ENCODE measurements around the gene MYH9. TPM values are rescaled to one million over a fixed set of nuclear protein-coding genes. Genes with fewer than 3 reads are reported as not detected.
"Not testable (repeated sequence)": the region's sequence is repeated elsewhere in the genome, so short reads cannot be mapped to it uniquely, and the experiment has no call there.

Gene MYH9
- total and polyA plus RNA-seq, 4 donors: 184 to 667 (median 332) TPM

DNA sequence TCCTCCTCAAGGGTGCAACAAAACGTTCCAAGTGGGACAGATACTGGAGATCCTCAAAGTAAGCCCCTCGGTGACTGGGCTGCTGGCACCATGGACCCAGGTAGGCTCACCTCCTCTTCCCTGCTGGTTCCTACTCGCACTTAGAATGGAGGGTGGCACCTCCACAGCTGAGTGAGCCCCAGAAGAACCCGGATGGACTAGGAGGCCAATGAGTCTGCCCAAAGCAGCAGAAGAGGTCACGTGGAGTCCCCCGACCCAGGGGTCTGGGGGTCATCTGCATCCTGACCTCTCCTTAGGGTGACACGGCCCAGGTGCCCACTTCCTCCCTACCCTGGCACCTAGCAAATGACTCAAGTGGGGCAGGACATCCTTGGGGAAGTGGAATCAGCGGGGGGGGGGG, 130.5 kb downstream of the MYH9 start:
- H3K9ac ChIP-seq (ENCODE audit: insufficient read depth in 1 of 2, low read length in 2 of 2): no peak overlapping the region
- no peak overlapping the region for H3K27ac ChIP-seq (ENCODE audit: low read depth in 1 of 2, low read length in 1 of 2)
- no peaks in the 10 kb centered on the region for H3K27me3 ChIP-seq (ENCODE audit: control insufficient read depth in 3 of 3, insufficient read depth in 3 of 3, low read length in 2 of 3)
- peaks cover 0 to 18% (median 0%) of the 10 kb centered on the region in 4 donors for H3K36me3 ChIP-seq (ENCODE audit: control insufficient read depth in 4 of 4, insufficient read depth in 4 of 4, low read length in 4 of 4)
- H3K4me1 ChIP-seq (ENCODE audit: control insufficient read depth in 5 of 5, insufficient read depth in 5 of 5, low read length in 5 of 5): peaks cover 3 to 36% (median 20%) of the 10 kb centered on the region in 5 donors
- 74 to 82% methylated on average over 7 to 8 of the region's 8 CpGs for WGBS, 2 donors
- ATAC-seq (ENCODE audit: insufficient read depth, low FRiP score) (no peak), DNase-seq (no peak)
- H3K4me3 ChIP-seq: no peak overlapping the region
- no peak for TF ChIP-seq CTCF (IDR thresholded peaks at IDR 0.05; ENCODE audit: control extremely low read depth, extremely low read depth)
- H3K9me3 ChIP-seq (ENCODE audit: control insufficient read depth in 4 of 4, insufficient read depth in 3 of 4, low read length in 3 of 4): no peaks in the 10 kb centered on the region

DNA sequence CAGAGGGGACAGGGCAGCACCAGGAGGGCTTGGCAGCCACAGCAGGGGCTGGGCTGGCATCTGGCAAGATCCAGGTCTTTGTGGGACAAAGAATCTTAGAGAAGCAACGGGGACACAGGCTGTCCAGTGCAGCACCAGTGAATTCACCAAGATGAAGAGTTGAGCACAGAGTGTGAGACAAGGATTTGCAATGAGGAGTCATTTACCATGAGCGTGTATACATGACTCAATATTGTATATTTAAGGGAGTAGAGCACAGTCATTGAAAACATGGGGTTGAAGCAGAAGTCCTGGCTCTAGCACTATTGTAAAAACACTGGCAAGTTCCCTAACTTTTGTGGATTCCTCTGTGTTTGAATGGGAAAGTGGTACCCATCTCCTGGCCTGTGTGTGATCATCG, 131.3 kb downstream of the MYH9 start:
- ATAC-seq (ENCODE audit: insufficient read depth, low FRiP score) (no peak), DNase-seq (no peak)
- no peak overlapping the region for H3K4me3 ChIP-seq
- peak overlapping the region; percentile 10 to 13 for H3K27ac ChIP-seq (ENCODE audit: low read depth in 1 of 2, low read length in 1 of 2)
- TF ChIP-seq CTCF (IDR thresholded peaks at IDR 0.05; ENCODE audit: control extremely low read depth, extremely low read depth): no peak
- H3K36me3 ChIP-seq (ENCODE audit: control insufficient read depth in 4 of 4, insufficient read depth in 4 of 4, low read length in 4 of 4): peaks cover 0 to 12% (median 0%) of the 10 kb centered on the region in 4 donors
- H3K9me3 ChIP-seq (ENCODE audit: control insufficient read depth in 4 of 4, insufficient read depth in 3 of 4, low read length in 3 of 4): no peaks in the 10 kb centered on the region
- no peaks in the 10 kb centered on the region for H3K27me3 ChIP-seq (ENCODE audit: control insufficient read depth in 3 of 3, insufficient read depth in 3 of 3, low read length in 2 of 3)
- H3K4me1 ChIP-seq (ENCODE audit: control insufficient read depth in 5 of 5, insufficient read depth in 5 of 5, low read length in 5 of 5): peaks cover 3 to 36% (median 18%) of the 10 kb centered on the region in 5 donors
- H3K9ac ChIP-seq (ENCODE audit: insufficient read depth in 1 of 2, low read length in 2 of 2): no peak overlapping the region
- WGBS, 2 donors: 83 to 97% methylated on average over 3 of the region's 3 CpGs

GRCh38 chr22:36255572-36255971, 132.2 kb downstream of the MYH9 start:
- 100% methylated on average over 1 of the region's 5 CpGs; no CpG with 5 or more reads in 1 of the 2 donors for WGBS, 2 donors
- not testable (repeated sequence) for H3K9ac ChIP-seq (ENCODE audit: insufficient read depth in 1 of 2, low read length in 2 of 2); ATAC-seq (ENCODE audit: insufficient read depth, low FRiP score); H3K4me3 ChIP-seq; H3K27me3 ChIP-seq (ENCODE audit: control insufficient read depth in 3 of 3, insufficient read depth in 3 of 3, low read length in 2 of 3); H3K9me3 ChIP-seq (ENCODE audit: control insufficient read depth in 4 of 4, insufficient read depth in 3 of 4, low read length in 3 of 4); H3K36me3 ChIP-seq (ENCODE audit: control insufficient read depth in 4 of 4, insufficient read depth in 4 of 4, low read length in 4 of 4); DNase-seq
- Histone ChIP-seq H3K27ac (ENCODE audit: low read depth in 1 of 2, low read length in 1 of 2) (peak overlapping the region in 1 of 2 donors; percentile 88), H3K4me1 (ENCODE audit: control insufficient read depth in 5 of 5, insufficient read depth in 5 of 5, low read length in 5 of 5) (peaks cover 3 to 36% (median 18%) of the 10 kb centered on the region in 5 donors)

- Histone ChIP-seq H3K27ac (ENCODE audit: low read depth in 1 of 2, low read length in 1 of 2) (peak overlapping the region; percentile 81 to 90), H3K4me3 (peak overlapping the region; percentile 52), H3K9ac (ENCODE audit: insufficient read depth in 1 of 2, low read length in 2 of 2) (no peak overlapping the region), H3K27me3 (ENCODE audit: control insufficient read depth in 3 of 3, insufficient read depth in 3 of 3, low read length in 2 of 3) (no peaks in the 10 kb centered on the region), H3K4me1 (ENCODE audit: control insufficient read depth in 5 of 5, insufficient read depth in 5 of 5, low read length in 5 of 5) (peaks cover 0 to 25% (median 14%) of the 10 kb centered on the region in 5 donors), H3K36me3 (ENCODE audit: control insufficient read depth in 4 of 4, insufficient read depth in 4 of 4, low read length in 4 of 4) (peaks cover 0 to 5% (median 0%) of the 10 kb centered on the region in 4 donors), H3K9me3 (ENCODE audit: control insufficient read depth in 4 of 4, insufficient read depth in 3 of 4, low read length in 3 of 4) (no peaks in the 10 kb centered on the region)
- peak in 2 of 3 donors; percentile 37 to 70 for DNase-seq
- TF ChIP-seq CTCF (IDR thresholded peaks at IDR 0.05; ENCODE audit: control extremely low read depth, extremely low read depth): no peak
- no peak for ATAC-seq (ENCODE audit: insufficient read depth, low FRiP score)
- 46 to 48% methylated on average over 7 of the region's 7 CpGs for WGBS, 2 donors
Measured at GRCh38 chr22:36253523-36254490, 134.0 kb downstream of the MYH9 start.

Data from lung (tissue), 12 donors.